ENCODE results near the gene TUT7.

The TUT7 gene

DNA sequence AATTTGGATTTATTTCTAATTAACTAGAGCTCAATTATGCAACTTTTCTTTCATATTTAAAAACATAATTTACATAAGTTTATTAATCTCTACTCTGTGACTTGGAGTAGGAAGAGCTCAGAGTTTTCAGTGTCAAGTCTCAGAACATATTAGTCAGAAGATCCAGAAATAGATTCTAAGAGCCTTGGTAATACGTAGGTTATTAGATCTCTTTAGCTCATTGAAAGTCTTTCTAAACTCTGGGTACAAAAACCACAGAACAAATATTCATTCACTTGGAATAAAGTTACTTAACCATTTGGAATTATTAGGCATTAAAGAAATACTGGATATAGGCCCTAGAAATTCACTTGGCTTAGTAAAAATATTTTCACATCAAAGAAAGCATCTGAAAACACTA is 45.5 kb downstream of the TUT7 start:
- Histone ChIP-seq H3K4ac (ENCODE audit: low read length) (no peak overlapping the region), H3K9ac (ENCODE audit: low read depth, low read length, poor library complexity) (no peak overlapping the region), H2BK15ac (ENCODE audit: low read length) (no peak overlapping the region), H3K9me3 (replicated peaks in 1 of 2; ENCODE audit: control insufficient read depth in 2 of 2, insufficient read depth in 1 of 2, low read depth in 1 of 2, low read length in 2 of 2) (peaks cover 0 to 4% of the 10 kb centered on the region in 2 donors), H3K27me3 (ENCODE audit: control insufficient read depth in 3 of 3, insufficient read depth in 3 of 3, low read depth in 1 of 3, low read length in 3 of 3) (no peaks in the 10 kb centered on the region), H3K79me1 (ENCODE audit: low read depth, low read length) (no peaks in the 10 kb centered on the region), H2AK5ac (ENCODE audit: low read depth, low read length) (no peak overlapping the region), H2AFZ (ENCODE audit: low read length) (no peak overlapping the region), H3K18ac (ENCODE audit: low read length) (no peak overlapping the region), H3K14ac (ENCODE audit: low read length) (no peak overlapping the region), H3K4me2 (ENCODE audit: insufficient read depth, low read length, poor library complexity, severe bottlenecking) (no peak overlapping the region), H2BK5ac (ENCODE audit: low read length) (no peak overlapping the region), H2BK120ac (ENCODE audit: low read depth, low read length) (no peak overlapping the region), H4K8ac (ENCODE audit: low read depth, low read length) (no peak overlapping the region), H4K91ac (ENCODE audit: low read depth, low read length, poor library complexity) (no peak overlapping the region), H3K4me1 (ENCODE audit: control insufficient read depth in 2 of 2, insufficient read depth in 1 of 2, low read depth in 1 of 2, low read length in 2 of 2) (no peaks in the 10 kb centered on the region), H3K27ac (replicated peaks; ENCODE audit: low read length) (no peak overlapping the region), H3K36me3 (replicated peaks in 1 of 2; ENCODE audit: control insufficient read depth in 2 of 2, insufficient read depth in 2 of 2, low read length in 2 of 2) (peaks cover 9 to 85% of the 10 kb centered on the region in 2 donors), H3K23ac (ENCODE audit: low read depth, low read length, poor library complexity) (no peak overlapping the region), H2BK12ac (ENCODE audit: low read length) (no peak overlapping the region), H3K4me3 (ENCODE audit: low read length in 2 of 2) (no peak overlapping the region)
- DNase-seq (ENCODE audit: low spot score), result no peak
- no CpG with 5 or more reads among the region's 1 CpG for WGBS, 2 donors (ENCODE audit: extremely low coverage in 2 of 2, insufficient read length in 2 of 2, insufficient replicate concordance in 1 of 2)

DNA sequence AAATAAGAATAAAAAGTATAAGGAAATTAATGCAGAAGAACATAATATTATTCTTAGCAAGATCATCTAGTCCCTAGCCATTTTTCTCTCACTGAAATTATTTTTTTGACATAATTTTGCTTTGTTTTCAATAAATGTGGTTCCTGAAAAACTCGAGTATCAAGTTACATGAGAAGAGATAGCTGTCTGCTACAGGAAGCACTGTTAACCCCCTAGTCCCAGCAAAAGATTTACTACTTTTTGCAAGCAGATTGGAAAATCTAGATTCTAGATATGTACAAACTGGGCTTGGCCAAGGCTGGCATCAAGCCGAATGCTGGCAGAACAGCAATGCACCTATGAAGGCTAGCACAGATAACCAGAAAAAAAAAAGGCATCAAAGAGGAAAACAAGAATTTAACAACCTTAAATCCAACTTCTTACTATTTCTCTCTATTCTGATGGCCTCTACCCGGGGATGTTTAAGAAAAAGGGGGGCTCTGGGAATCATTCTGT is 49.9 kb downstream of the TUT7 start:
- peaks cover 6 to 100% of the 10 kb centered on the region in 2 donors for H3K36me3 ChIP-seq (replicated peaks in 1 of 2; ENCODE audit: control insufficient read depth in 2 of 2, insufficient read depth in 2 of 2, low read length in 2 of 2)

DNA sequence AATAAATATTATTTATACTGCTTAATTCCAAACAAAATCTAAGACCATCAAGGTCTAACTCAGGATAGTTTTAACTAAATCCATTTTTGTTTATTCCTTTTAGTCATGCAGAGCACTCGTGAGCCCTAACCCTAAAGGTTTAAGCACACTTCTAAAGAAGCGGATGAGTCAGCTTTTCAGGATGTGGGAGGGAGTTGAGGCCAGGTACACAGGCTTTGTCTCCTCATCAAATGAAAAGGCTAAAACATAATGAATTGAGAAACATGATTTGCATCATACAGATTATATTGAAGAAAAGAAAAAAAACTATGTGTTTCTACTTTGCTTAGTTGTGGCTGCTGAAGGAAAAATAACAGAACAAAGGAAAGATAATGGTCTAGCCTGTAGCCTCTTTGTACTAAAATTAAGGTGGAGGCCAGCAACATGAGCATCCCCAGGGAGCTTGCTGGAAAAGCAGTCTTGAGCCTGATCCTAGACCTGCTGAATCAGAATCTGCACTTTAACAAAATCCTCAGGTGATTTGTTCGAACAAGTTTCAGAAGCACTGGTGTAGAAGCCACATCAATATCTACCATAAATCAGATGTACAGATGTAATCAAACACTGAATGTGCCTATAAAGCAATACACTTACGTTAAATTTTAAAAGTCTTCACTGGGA is 50.8 kb downstream of the TUT7 start:
- Histone ChIP-seq H3K27me3 (ENCODE audit: control insufficient read depth in 3 of 3, insufficient read depth in 3 of 3, low read depth in 1 of 3, low read length in 3 of 3) (no peaks in the 10 kb centered on the region), H3K27ac (replicated peaks; ENCODE audit: low read length) (no peak overlapping the region), H3K4me3 (ENCODE audit: low read length in 2 of 2) (no peak overlapping the region), H2BK15ac (ENCODE audit: low read length) (no peak overlapping the region), H3K4me1 (ENCODE audit: control insufficient read depth in 2 of 2, insufficient read depth in 1 of 2, low read depth in 1 of 2, low read length in 2 of 2) (peaks cover 1 to 3% of the 10 kb centered on the region in 2 donors), H3K23ac (ENCODE audit: low read depth, low read length, poor library complexity) (no peak overlapping the region), H3K9ac (ENCODE audit: low read depth, low read length, poor library complexity) (no peak overlapping the region), H3K4ac (ENCODE audit: low read length) (no peak overlapping the region), H2AFZ (ENCODE audit: low read length) (no peak overlapping the region), H3K14ac (ENCODE audit: low read length) (no peak overlapping the region), H2BK120ac (ENCODE audit: low read depth, low read length) (no peak overlapping the region), H3K18ac (ENCODE audit: low read length) (no peak overlapping the region), H2BK5ac (ENCODE audit: low read length) (no peak overlapping the region), H3K36me3 (replicated peaks in 1 of 2; ENCODE audit: control insufficient read depth in 2 of 2, insufficient read depth in 2 of 2, low read length in 2 of 2) (peaks cover 9 to 100% of the 10 kb centered on the region in 2 donors), H2AK5ac (ENCODE audit: low read depth, low read length) (no peak overlapping the region), H3K9me3 (replicated peaks in 1 of 2; ENCODE audit: control insufficient read depth in 2 of 2, insufficient read depth in 1 of 2, low read depth in 1 of 2, low read length in 2 of 2) (no peaks in the 10 kb centered on the region), H4K8ac (ENCODE audit: low read depth, low read length) (no peak overlapping the region), H3K4me2 (ENCODE audit: insufficient read depth, low read length, poor library complexity, severe bottlenecking) (no peak overlapping the region), H4K91ac (ENCODE audit: low read depth, low read length, poor library complexity) (no peak overlapping the region), H3K79me1 (ENCODE audit: low read depth, low read length) (no peaks in the 10 kb centered on the region), H2BK12ac (ENCODE audit: low read length) (no peak overlapping the region)
- WGBS, 2 donors (ENCODE audit: extremely low coverage in 2 of 2, insufficient read length in 2 of 2, insufficient replicate concordance in 1 of 2), result no CpG with 5 or more reads among the region's 4 CpGs
- no peak for DNase-seq (ENCODE audit: low spot score)

More for the DNA sequence above, 49.9 kb downstream of the TUT7 start:
- no peak overlapping the region for H2BK120ac ChIP-seq (ENCODE audit: low read depth, low read length)
- H2AK5ac ChIP-seq (ENCODE audit: low read depth, low read length), result no peak overlapping the region
- no peak overlapping the region for H2AFZ ChIP-seq (ENCODE audit: low read length)
- WGBS, 2 donors (ENCODE audit: extremely low coverage in 2 of 2, insufficient read length in 2 of 2, insufficient replicate concordance in 1 of 2), result no CpG with 5 or more reads among the region's 3 CpGs
- no peak for DNase-seq (ENCODE audit: low spot score)
- no peak overlapping the region for H3K4ac ChIP-seq (ENCODE audit: low read length)
- H2BK12ac ChIP-seq (ENCODE audit: low read length), result no peak overlapping the region
- no peak overlapping the region for H3K9ac ChIP-seq (ENCODE audit: low read depth, low read length, poor library complexity)
- H3K4me1 ChIP-seq (ENCODE audit: control insufficient read depth in 2 of 2, insufficient read depth in 1 of 2, low read depth in 1 of 2, low read length in 2 of 2), result peaks cover 1 to 3% of the 10 kb centered on the region in 2 donors
- no peak overlapping the region for H3K23ac ChIP-seq (ENCODE audit: low read depth, low read length, poor library complexity)
- no peak overlapping the region for H3K18ac ChIP-seq (ENCODE audit: low read length)
- no peak overlapping the region for H3K4me3 ChIP-seq (ENCODE audit: low read length in 2 of 2)
- H3K9me3 ChIP-seq (replicated peaks in 1 of 2; ENCODE audit: control insufficient read depth in 2 of 2, insufficient read depth in 1 of 2, low read depth in 1 of 2, low read length in 2 of 2), result no peaks in the 10 kb centered on the region
- no peak overlapping the region for H3K27ac ChIP-seq (replicated peaks; ENCODE audit: low read length)
- no peak overlapping the region for H2BK15ac ChIP-seq (ENCODE audit: low read length)
- no peak overlapping the region for H4K91ac ChIP-seq (ENCODE audit: low read depth, low read length, poor library complexity)
- no peaks in the 10 kb centered on the region for H3K27me3 ChIP-seq (ENCODE audit: control insufficient read depth in 3 of 3, insufficient read depth in 3 of 3, low read depth in 1 of 3, low read length in 3 of 3)
- H4K8ac ChIP-seq (ENCODE audit: low read depth, low read length), result no peak overlapping the region
- no peak overlapping the region for H3K4me2 ChIP-seq (ENCODE audit: insufficient read depth, low read length, poor library complexity, severe bottlenecking)
- no peaks in the 10 kb centered on the region for H3K79me1 ChIP-seq (ENCODE audit: low read depth, low read length)
- no peak overlapping the region for H3K14ac ChIP-seq (ENCODE audit: low read length)
- no peak overlapping the region for H2BK5ac ChIP-seq (ENCODE audit: low read length)

DNA sequence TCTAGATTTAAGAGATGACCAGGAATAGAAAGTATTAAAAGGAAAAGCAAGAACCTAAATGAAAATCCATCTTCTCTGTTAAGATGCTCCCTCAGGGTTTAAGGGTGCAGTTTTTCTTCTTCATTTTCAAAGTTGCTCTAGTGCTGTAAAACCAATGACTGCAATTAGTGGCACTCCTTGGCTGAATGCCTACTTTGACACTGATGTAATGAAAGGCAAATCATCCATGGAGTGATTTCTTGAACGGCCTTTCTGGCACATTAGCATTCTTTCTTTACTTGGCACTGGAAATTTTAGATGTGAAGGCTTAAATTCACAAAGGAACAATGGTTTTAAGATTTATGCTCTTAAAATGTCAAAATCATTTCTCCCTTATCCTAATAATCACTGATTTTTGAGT is 52.5 kb downstream of the TUT7 start:
- no peak for DNase-seq (ENCODE audit: low spot score)
- no peak overlapping the region for H3K14ac ChIP-seq (ENCODE audit: low read length)
- no peak overlapping the region for H3K4me2 ChIP-seq (ENCODE audit: insufficient read depth, low read length, poor library complexity, severe bottlenecking)
- no peak overlapping the region for H3K27ac ChIP-seq (replicated peaks; ENCODE audit: low read length)
- no peaks in the 10 kb centered on the region for H3K9me3 ChIP-seq (replicated peaks in 1 of 2; ENCODE audit: control insufficient read depth in 2 of 2, insufficient read depth in 1 of 2, low read depth in 1 of 2, low read length in 2 of 2)
- no peak overlapping the region for H2BK15ac ChIP-seq (ENCODE audit: low read length)
- no peak overlapping the region for H3K9ac ChIP-seq (ENCODE audit: low read depth, low read length, poor library complexity)
- no peak overlapping the region for H3K4ac ChIP-seq (ENCODE audit: low read length)
- H3K4me1 ChIP-seq (ENCODE audit: control insufficient read depth in 2 of 2, insufficient read depth in 1 of 2, low read depth in 1 of 2, low read length in 2 of 2), result peaks cover 1 to 3% of the 10 kb centered on the region in 2 donors
- H4K91ac ChIP-seq (ENCODE audit: low read depth, low read length, poor library complexity), result no peak overlapping the region
- no peak overlapping the region for H4K8ac ChIP-seq (ENCODE audit: low read depth, low read length)
- no peak overlapping the region for H2BK120ac ChIP-seq (ENCODE audit: low read depth, low read length)
- no CpG with 5 or more reads among the region's 1 CpG for WGBS, 2 donors (ENCODE audit: extremely low coverage in 2 of 2, insufficient read length in 2 of 2, insufficient replicate concordance in 1 of 2)
- H3K18ac ChIP-seq (ENCODE audit: low read length), result no peak overlapping the region
- H2BK12ac ChIP-seq (ENCODE audit: low read length), result no peak overlapping the region
- H2AK5ac ChIP-seq (ENCODE audit: low read depth, low read length), result no peak overlapping the region
- peaks cover 7 to 99% of the 10 kb centered on the region in 2 donors for H3K36me3 ChIP-seq (replicated peaks in 1 of 2; ENCODE audit: control insufficient read depth in 2 of 2, insufficient read depth in 2 of 2, low read length in 2 of 2)
- no peak overlapping the region for H3K4me3 ChIP-seq (ENCODE audit: low read length in 2 of 2)
- no peak overlapping the region for H2BK5ac ChIP-seq (ENCODE audit: low read length)
- H3K79me1 ChIP-seq (ENCODE audit: low read depth, low read length), result no peaks in the 10 kb centered on the region
- H3K27me3 ChIP-seq (ENCODE audit: control insufficient read depth in 3 of 3, insufficient read depth in 3 of 3, low read depth in 1 of 3, low read length in 3 of 3), result no peaks in the 10 kb centered on the region
- no peak overlapping the region for H3K23ac ChIP-seq (ENCODE audit: low read depth, low read length, poor library complexity)
- no peak overlapping the region for H2AFZ ChIP-seq (ENCODE audit: low read length)

Data from neuronal stem cell (in vitro differentiated cells).